IPS-NIHi7 (cell line): ENCODE results near the gene GNG11.

Source experiments
- DNase-seq: peaks from one replicate; pipeline ENCODE4 v3.0.0; 2012; ENCODE audit warnings: mixed read lengths; ENCODE audit errors: extremely low spot score

Gene GNG11

GRCh38 chr7:93921607-93922566 is at the start of gene GNG11:
Gene GNG11, plus strand, starts transcription at chr7:93921735. Its CDS starts 403 bp downstream, at chr7:93922138.
- peak; percentile 60 for DNase-seq

GRCh38 chr7:93873998-93874574 is 47.4 kb upstream of the GNG11 start:
- no peak for DNase-seq

- no peak for DNase-seq
These were observed 43.8 kb upstream of the GNG11 start for GRCh38 chr7:93877742-93878141.

GRCh38 chr7:93879356-93879755 is 42.2 kb upstream of the GNG11 start:
- no peak for DNase-seq

GRCh38 chr7:93882468-93882867 is 39.1 kb upstream of the GNG11 start:
- DNase-seq = no peak

GRCh38 chr7:93883078-93883916 is 38.2 kb upstream of the GNG11 start:
- DNase-seq = no peak

GRCh38 chr7:93883917-93884345 is 37.6 kb upstream of the GNG11 start:
- DNase-seq = no peak

- DNase-seq = no peak
These were observed 37.0 kb upstream of the GNG11 start for GRCh38 chr7:93884541-93884940.

GRCh38 chr7:93889261-93889660 is 32.3 kb upstream of the GNG11 start:
- DNase-seq = no peak

GRCh38 chr7:93890041-93890463 is 31.5 kb upstream of the GNG11 start:
- DNase-seq = peak; percentile 54

GRCh38 chr7:93890464-93891068 is 31.0 kb upstream of the GNG11 start, which contains the start of gene TFPI2:
Gene TFPI2, minus strand, starts transcription at chr7:93890753. Its CDS starts 75 bp downstream, at chr7:93890678.
- DNase-seq = peak; percentile 67

GRCh38 chr7:93894426-93894825 is 27.1 kb upstream of the GNG11 start:
- DNase-seq = no peak

GRCh38 chr7:93894966-93895640 is 26.4 kb upstream of the GNG11 start:
- no peak for DNase-seq

GRCh38 chr7:93895859-93896600 is 25.5 kb upstream of the GNG11 start:
- no peak for DNase-seq

- no peak for DNase-seq
These were observed 23.9 kb upstream of the GNG11 start for GRCh38 chr7:93897680-93898079.

- peak; percentile 55 for DNase-seq
These were observed 18.6 kb upstream of the GNG11 start for GRCh38 chr7:93902777-93903423.

GRCh38 chr7:93906267-93906666 is 15.3 kb upstream of the GNG11 start, which contains the start of gene GNGT1:
Gene GNGT1, plus strand, starts transcription at chr7:93906567. Its CDS starts 180 bp downstream, at chr7:93906747.
- no peak for DNase-seq

- DNase-seq = no peak
These were observed 11.2 kb upstream of the GNG11 start for GRCh38 chr7:93910076-93910994.
